GM20000 (cell line): ENCODE data around the gene PID1.

Experiments used
- DNase-seq: peaks from one replicate; pipeline ENCODE4 v3.0.0; 2012; ENCODE audit warnings: low spot score
- CTCF ChIP-seq: IDR thresholded peaks from 2 replicates; pipeline ENCODE4 v1.5.1; 2012; ENCODE audit warnings: mild to moderate bottlenecking, control low read depth; ENCODE audit errors: extremely low read depth, missing control alignments

PID1 gene

GRCh38 chr2:229009816-229010215, 261.3 kb downstream of the PID1 start:
- no peak for DNase-seq
- no peak for TF ChIP-seq CTCF

GRCh38 chr2:229003256-229003655, 267.8 kb downstream of the PID1 start:
- DNase-seq = no peak
- no peak for TF ChIP-seq CTCF

- no peak for TF ChIP-seq CTCF
- DNase-seq = no peak
Observed at GRCh38 chr2:229001196-229001595, 269.9 kb downstream of the PID1 start.

GRCh38 chr2:228999326-228999725, 271.8 kb downstream of the PID1 start:
- no peak for DNase-seq
- TF ChIP-seq CTCF = no peak

GRCh38 chr2:228988786-228989185, 282.3 kb downstream of the PID1 start:
- no peak for TF ChIP-seq CTCF
- DNase-seq = no peak

GRCh38 chr2:228987441-228988155, 283.5 kb downstream of the PID1 start:
- no peak for TF ChIP-seq CTCF
- no peak for DNase-seq

GRCh38 chr2:228986961-228987360, 284.1 kb downstream of the PID1 start:
- no peak for TF ChIP-seq CTCF
- DNase-seq = no peak
